ENCODE data around the gene THSD7A.

The THSD7A gene

GRCh38 chr7:11593322-11593721 is 238.7 kb downstream of the THSD7A start:
- TF ChIP-seq CTCF (IDR thresholded peaks at IDR 0.05; ENCODE audit: insufficient read depth, missing control alignments): no peak
- no peak for DNase-seq (ENCODE audit: insufficient read length, low spot score)
- no peak for FAIRE-seq

- TF ChIP-seq CTCF (IDR thresholded peaks at IDR 0.05; ENCODE audit: insufficient read depth, missing control alignments): no peak
- FAIRE-seq (no peak), DNase-seq (ENCODE audit: insufficient read length, low spot score) (no peak)
These were observed 239.3 kb downstream of the THSD7A start for GRCh38 chr7:11592699-11593098.

GRCh38 chr7:11591943-11592342 is 240.1 kb downstream of the THSD7A start:
- TF ChIP-seq CTCF (IDR thresholded peaks at IDR 0.05; ENCODE audit: insufficient read depth, missing control alignments): no peak
- FAIRE-seq (no peak), DNase-seq (ENCODE audit: insufficient read length, low spot score) (no peak)

- no peak for TF ChIP-seq CTCF (IDR thresholded peaks at IDR 0.05; ENCODE audit: insufficient read depth, missing control alignments)
- FAIRE-seq: no peak
- no peak for DNase-seq (ENCODE audit: insufficient read length, low spot score)
These were observed 240.9 kb downstream of the THSD7A start for GRCh38 chr7:11591055-11591633.

GRCh38 chr7:11589251-11589650 is 242.7 kb downstream of the THSD7A start:
- TF ChIP-seq CTCF (IDR thresholded peaks at IDR 0.05; ENCODE audit: insufficient read depth, missing control alignments): no peak
- DNase-seq (ENCODE audit: insufficient read length, low spot score): no peak
- no peak for FAIRE-seq

- TF ChIP-seq CTCF (IDR thresholded peaks at IDR 0.05; ENCODE audit: insufficient read depth, missing control alignments): no peak
- FAIRE-seq (no peak), DNase-seq (ENCODE audit: insufficient read length, low spot score) (no peak)
These were observed 244.2 kb downstream of the THSD7A start for GRCh38 chr7:11587814-11588213.

GRCh38 chr7:11587048-11587447 is 244.9 kb downstream of the THSD7A start:
- FAIRE-seq: no peak
- no peak for TF ChIP-seq CTCF (IDR thresholded peaks at IDR 0.05; ENCODE audit: insufficient read depth, missing control alignments)
- DNase-seq (ENCODE audit: insufficient read length, low spot score): no peak
